Right atrium auricular region (tissue), 2 donors: ENCODE results near the gene PTPRD. TPM values are rescaled to one million over a fixed set of nuclear protein-coding genes. Genes with fewer than 3 reads are reported as not detected.

Experiments used
- DNase-seq: peaks from one replicate; pipeline ENCODE4 v3.0.0-alpha.2; 2019; ENCODE audit warnings: low spot score
- H3K27ac ChIP-seq, 2 donors: fragments of 200-600 bp; sonication (generic); 1 replicate in 1 of 2; 2 replicates in 1 of 2; pipeline ENCODE4 v1.5.1; 2016 to 2019
- H3K27me3 ChIP-seq, 2 donors: fragments of 200-600 bp; sonication (generic); one replicate each; pipeline versions ENCODE4 v1.5.1 to v1.6.0; 2017 to 2019
- H3K36me3 ChIP-seq: fragments of 200-600 bp; sonication (generic); one replicate; pipeline ENCODE4 v1.5.1; 2016
- H3K4me1 ChIP-seq, 2 donors: fragments of 200-600 bp; sonication (generic); one replicate each; pipeline versions ENCODE4 v1.5.1 to v1.6.0; 2017 to 2019
- H3K4me3 ChIP-seq, 2 donors: fragments of 200-600 bp; sonication (generic); 1 replicate in 1 of 2; 2 replicates in 1 of 2; pipeline ENCODE4 v1.5.1; 2017 to 2019; ENCODE audit warnings: mild to moderate bottlenecking in 1 of 2, moderate library complexity in 1 of 2
- H3K9me3 ChIP-seq, 2 donors: fragments of 200-600 bp; sonication (generic); one replicate each; pipeline ENCODE4 v1.5.1; 2019
- CTCF ChIP-seq, 2 donors: fragments of 200-600 bp; sonication (generic); IDR thresholded peaks; one replicate each; pipeline ENCODE4 v1.5.1; 2019; ENCODE audit warnings: antibody characterized with exemption in 2 of 2
- total RNA-seq, 2 donors: library from RNA; depleted of rRNA; stranded (reverse); fragments of >200 nt; gene quantifications; one replicate each; pipeline ENCODE4 v1.1.0, GENCODE V29; 2016

PTPRD gene
- total RNA-seq, 2 donors from 2014 or later: 5.5 to 6.6 TPM

- Histone ChIP-seq H3K27me3 (no peaks in the 10 kb centered on the region), H3K9me3 (no peaks in the 10 kb centered on the region), H3K27ac (no peak overlapping the region), H3K4me1 (no peaks in the 10 kb centered on the region), H3K4me3 (no peak overlapping the region), H3K36me3 (no peaks in the 10 kb centered on the region)
- DNase-seq: no peak
- no peak for TF ChIP-seq CTCF (IDR thresholded peaks at IDR 0.05)
Observed at GRCh38 chr9:10062629-10063395, 550.0 kb downstream of the PTPRD start.

GRCh38 chr9:10059044-10059443 is 553.8 kb downstream of the PTPRD start:
- no peaks in the 10 kb centered on the region for H3K9me3 ChIP-seq
- H3K27me3 ChIP-seq: no peaks in the 10 kb centered on the region
- H3K4me3 ChIP-seq: no peak overlapping the region
- no peak overlapping the region for H3K27ac ChIP-seq
- no peaks in the 10 kb centered on the region for H3K36me3 ChIP-seq
- DNase-seq: no peak
- no peak for TF ChIP-seq CTCF (IDR thresholded peaks at IDR 0.05)
- H3K4me1 ChIP-seq: no peaks in the 10 kb centered on the region

- Histone ChIP-seq H3K36me3 (no peaks in the 10 kb centered on the region), H3K27ac (no peak overlapping the region), H3K4me1 (no peaks in the 10 kb centered on the region), H3K4me3 (no peak overlapping the region), H3K9me3 (no peaks in the 10 kb centered on the region), H3K27me3 (no peaks in the 10 kb centered on the region)
- no peak for TF ChIP-seq CTCF (IDR thresholded peaks at IDR 0.05)
- no peak for DNase-seq
Observed at GRCh38 chr9:10055886-10056395, 556.9 kb downstream of the PTPRD start.

- no peaks in the 10 kb centered on the region for H3K36me3 ChIP-seq
- H3K27me3 ChIP-seq: no peaks in the 10 kb centered on the region
- TF ChIP-seq CTCF (IDR thresholded peaks at IDR 0.05): no peak
- H3K4me1 ChIP-seq: no peaks in the 10 kb centered on the region
- no peaks in the 10 kb centered on the region for H3K9me3 ChIP-seq
- no peak for DNase-seq
- H3K27ac ChIP-seq: no peak overlapping the region
- H3K4me3 ChIP-seq: no peak overlapping the region
Observed at GRCh38 chr9:10054456-10054855, 558.3 kb downstream of the PTPRD start.

- Histone ChIP-seq H3K9me3 (no peaks in the 10 kb centered on the region), H3K36me3 (no peaks in the 10 kb centered on the region), H3K4me3 (no peak overlapping the region), H3K27me3 (no peaks in the 10 kb centered on the region), H3K27ac (no peak overlapping the region), H3K4me1 (no peaks in the 10 kb centered on the region)
- TF ChIP-seq CTCF (IDR thresholded peaks at IDR 0.05): no peak
- no peak for DNase-seq
Observed at GRCh38 chr9:10052916-10053315, 559.9 kb downstream of the PTPRD start.

- H3K4me3 ChIP-seq: no peak overlapping the region
- TF ChIP-seq CTCF (IDR thresholded peaks at IDR 0.05): no peak
- H3K4me1 ChIP-seq: no peaks in the 10 kb centered on the region
- H3K36me3 ChIP-seq: no peaks in the 10 kb centered on the region
- DNase-seq: no peak
- no peaks in the 10 kb centered on the region for H3K9me3 ChIP-seq
- no peaks in the 10 kb centered on the region for H3K27me3 ChIP-seq
- H3K27ac ChIP-seq: no peak overlapping the region
Observed at GRCh38 chr9:10052181-10052580, 560.6 kb downstream of the PTPRD start.
